ENCODE results near the gene AEBP2.

GRCh38 chr12:19404242-19404880 is 34.9 kb upstream of the AEBP2 start:
- no peak for TF ChIP-seq REST (IDR thresholded peaks at IDR 0.05; ENCODE audit: low read depth)
- TF ChIP-seq EGR1 (IDR thresholded peaks at IDR 0.05), result no peak
- TF ChIP-seq TAF1 (IDR thresholded peaks at IDR 0.05; ENCODE audit: low read depth), result no peak
- no peak for TF ChIP-seq MAX (IDR thresholded peaks at IDR 0.05)
- TF ChIP-seq CEBPB (IDR thresholded peaks at IDR 0.05), result no peak
- TF ChIP-seq USF1 (IDR thresholded peaks at IDR 0.05), result no peak
- TF ChIP-seq TEAD4 (IDR thresholded peaks at IDR 0.05), result no peak
- no peak for TF ChIP-seq ZBTB7A (IDR thresholded peaks at IDR 0.05; ENCODE audit: low read depth)
- no peak for TF ChIP-seq RAD21 (IDR thresholded peaks at IDR 0.05; ENCODE audit: low read depth)
- TF ChIP-seq YY1 (IDR thresholded peaks at IDR 0.05; ENCODE audit: low read depth), result no peak
- TF ChIP-seq TCF12 (IDR thresholded peaks at IDR 0.05; ENCODE audit: low read depth), result no peak
- no peak for TF ChIP-seq EP300 (IDR thresholded peaks at IDR 0.05; ENCODE audit: borderline replicate concordance)
- TF ChIP-seq FOXM1 (IDR thresholded peaks at IDR 0.05; ENCODE audit: borderline replicate concordance, low read depth), result no peak
